OCI-LY3 (cell line): ENCODE measurements around the gene NUB1.

Experiments
- CTCF ChIP-seq: fragments of 200-600, 300-600 bp; sonication (generic); IDR thresholded peaks from 2 replicates; pipeline ENCODE4 v1.5.1; 2014; ENCODE audit warnings: antibody characterized with exemption, low read length, low read depth
- EZH2phosphoT487 ChIP-seq: fragments of 200-600 bp; shearing (Covaris generic); IDR thresholded peaks from 2 replicates; pipeline ENCODE4 v1.6.1; 2018; ENCODE audit warnings: antibody characterized with exemption, mixed run types, low read depth

- TF ChIP-seq CTCF (no peak), EZH2phosphoT487 (no peak)
Measured at GRCh38 chr7:151392426-151392825, 50.8 kb downstream of the NUB1 start.
